Measurements from ENCODE around the gene SYNPO2. TPM values are rescaled to one million over a fixed set of nuclear protein-coding genes. Genes with fewer than 3 reads are reported as not detected.
"Not testable (repeated sequence)": the region's sequence is repeated elsewhere in the genome, so short reads cannot be mapped to it uniquely, and the experiment has no call there.

The SYNPO2 gene
- total RNA-seq, 2 experiments from 2014 or later: 0.13 to 0.18 TPM

- ATAC-seq (no peak), DNase-seq (no peak)
- no peak overlapping the region for H3K27ac Mint-ChIP-seq
- ChIA-PET CTCF (interaction anchor here (1.2 kb wide), 1 partner anchor 68 kb away, joined by 3 read pairs; no protein-coding TSS in a partner anchor), POLR2A (no interaction called here)
- intact Hi-C loops (cut with micrococcal nuclease): no loop called here
- H3K9me3 Mint-ChIP-seq: no peaks in the 10 kb centered on the region
- peaks cover under 1% of the 10 kb centered on the region for H3K4me1 Mint-ChIP-seq (ENCODE audit: low read depth)
- no peaks in the 10 kb centered on the region for H3K36me3 Mint-ChIP-seq (ENCODE audit: low read depth)
- no peak for TF ChIP-seq CTCF (IDR thresholded peaks at IDR 0.05)
- H3K27me3 Mint-ChIP-seq: peaks cover 1% of the 10 kb centered on the region
- H3K4me3 Mint-ChIP-seq: no peak overlapping the region
Observed at GRCh38 chr4:118973295-118973694, 84.6 kb downstream of the SYNPO2 start.

DNA sequence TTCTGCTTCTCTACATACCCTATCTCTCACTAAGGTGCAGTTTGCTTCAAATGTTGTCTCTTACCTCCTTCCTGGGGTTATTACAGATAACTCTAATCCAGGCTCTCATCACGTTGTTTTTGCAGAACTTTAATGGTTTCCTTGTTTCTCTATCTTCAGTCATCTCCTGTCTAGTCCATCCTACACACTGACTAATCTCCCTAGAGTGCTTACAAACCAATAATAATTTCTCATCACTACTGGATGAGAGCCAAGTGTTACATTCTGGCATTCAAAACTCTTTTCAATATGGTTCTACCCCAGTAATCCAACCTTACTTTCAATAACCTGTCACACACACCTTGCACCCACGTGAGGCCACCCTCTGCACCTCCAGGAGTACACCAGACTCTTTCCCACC, 86.1 kb downstream of the SYNPO2 start:
- Mint-ChIP-seq H3K4me3 (no peak overlapping the region), H3K4me1 (ENCODE audit: low read depth) (no peaks in the 10 kb centered on the region), H3K27ac (no peak overlapping the region), H3K27me3 (peaks cover 1% of the 10 kb centered on the region), H3K9me3 (no peaks in the 10 kb centered on the region), H3K36me3 (ENCODE audit: low read depth) (no peaks in the 10 kb centered on the region)
- ATAC-seq (no peak), DNase-seq (no peak)
- CTCF ChIA-PET: interaction anchor here (1.0 kb wide), 1 partner anchor 10 kb away, joined by 3 read pairs; no protein-coding TSS in a partner anchor
- POLR2A ChIA-PET: no interaction called here
- intact Hi-C loops (cut with micrococcal nuclease): no loop called here
- no peak for TF ChIP-seq CTCF (IDR thresholded peaks at IDR 0.05)

DNA sequence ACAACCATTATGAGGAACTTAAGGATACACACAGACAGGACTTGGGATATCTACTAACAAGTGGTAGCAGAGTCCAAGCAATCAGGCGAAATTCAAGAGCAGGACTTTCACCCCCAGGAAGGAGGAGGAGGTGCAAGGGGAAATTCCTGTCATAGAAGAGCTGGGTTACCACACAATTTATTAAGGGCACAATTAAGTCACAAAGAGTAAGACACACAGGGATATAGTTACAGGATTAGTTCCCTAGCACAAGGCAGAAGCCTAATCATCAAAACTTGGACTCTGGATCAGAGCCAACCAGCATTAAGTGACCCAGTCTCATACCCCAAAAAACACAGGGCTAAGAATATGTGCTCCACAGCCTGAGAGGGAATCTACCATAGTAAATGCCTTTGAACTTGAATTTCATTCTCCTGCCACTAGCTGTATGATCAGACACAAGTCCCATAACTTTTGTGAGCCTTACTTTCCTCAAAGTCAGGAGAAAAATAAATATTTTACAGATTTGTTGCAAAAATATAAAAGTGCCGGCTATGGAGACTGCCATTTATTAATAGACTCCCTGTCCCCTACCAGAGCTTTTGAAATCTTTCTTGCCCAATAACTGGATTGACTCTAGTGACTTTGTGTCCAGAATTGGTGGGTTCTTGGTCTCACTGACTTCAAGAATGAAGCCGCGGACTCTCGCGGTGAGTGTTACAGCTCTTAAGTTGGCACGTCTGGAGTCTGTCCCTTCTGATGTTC, 87.0 kb downstream of the SYNPO2 start:
- peaks cover 1% of the 10 kb centered on the region for H3K27me3 Mint-ChIP-seq
- H3K36me3 Mint-ChIP-seq (ENCODE audit: low read depth): no peaks in the 10 kb centered on the region
- ChIA-PET POLR2A (no interaction called here), CTCF (interaction anchor here (1.0 kb wide), 1 partner anchor 9 kb away, joined by 3 read pairs; no protein-coding TSS in a partner anchor)
- H3K4me3 Mint-ChIP-seq: no peak overlapping the region
- intact Hi-C loops (cut with micrococcal nuclease): no loop called here
- DNase-seq (no peak), ATAC-seq (no peak)
- TF ChIP-seq CTCF (IDR thresholded peaks at IDR 0.05): no peak
- H3K4me1 Mint-ChIP-seq (ENCODE audit: low read depth): no peaks in the 10 kb centered on the region
- H3K27ac Mint-ChIP-seq: no peak overlapping the region
- H3K9me3 Mint-ChIP-seq: no peaks in the 10 kb centered on the region

GRCh38 chr4:118976193-118976560, 87.5 kb downstream of the SYNPO2 start:
- DNase-seq; H3K9me3 Mint-ChIP-seq; H3K27ac Mint-ChIP-seq; POLR2A ChIA-PET; intact Hi-C loops (cut with micrococcal nuclease); ATAC-seq; H3K4me3 Mint-ChIP-seq; H3K36me3 Mint-ChIP-seq (ENCODE audit: low read depth); H3K4me1 Mint-ChIP-seq (ENCODE audit: low read depth); H3K27me3 Mint-ChIP-seq: not testable (repeated sequence)
- CTCF ChIA-PET: interaction anchor here (1.0 kb wide), 1 partner anchor 23 kb away, joined by 3 read pairs; no protein-coding TSS in a partner anchor

- H3K27ac Mint-ChIP-seq; H3K27me3 Mint-ChIP-seq; POLR2A ChIA-PET; H3K4me3 Mint-ChIP-seq; ATAC-seq; intact Hi-C loops (cut with micrococcal nuclease); H3K36me3 Mint-ChIP-seq (ENCODE audit: low read depth); DNase-seq; H3K9me3 Mint-ChIP-seq; H3K4me1 Mint-ChIP-seq (ENCODE audit: low read depth): not testable (repeated sequence)
- CTCF ChIA-PET: interaction anchor here (1.0 kb wide), 1 partner anchor 22 kb away, joined by 3 read pairs; no protein-coding TSS in a partner anchor
Observed at GRCh38 chr4:118977100-118977499, 88.4 kb downstream of the SYNPO2 start.

DNA sequence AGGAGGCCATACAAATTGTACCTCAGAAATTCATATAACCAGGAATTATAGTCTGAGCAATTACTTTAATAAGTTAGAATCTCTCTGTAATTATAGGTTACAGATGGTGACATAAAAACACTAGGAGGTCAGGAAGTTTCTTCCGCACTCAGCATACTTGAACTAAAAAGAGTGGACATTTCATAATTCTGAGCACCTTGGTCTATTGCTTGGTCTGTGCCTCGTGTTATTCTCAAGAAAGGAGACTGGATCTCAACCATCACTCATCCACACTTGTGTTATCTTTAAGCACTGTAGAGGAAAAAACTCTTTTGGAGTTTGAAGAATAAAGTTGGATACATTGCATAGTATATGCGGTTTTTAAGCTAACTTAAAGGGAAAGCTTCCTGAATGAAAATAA, 91.1 kb downstream of the SYNPO2 start:
- H3K4me3 Mint-ChIP-seq: no peak overlapping the region
- no peaks in the 10 kb centered on the region for H3K9me3 Mint-ChIP-seq
- CTCF ChIA-PET: interaction anchor here (1.0 to 2.6 kb wide), 3 partner anchors 9 to 61 kb away, joined by 3 to 23 read pairs (median 4); no protein-coding TSS in a partner anchor
- TF ChIP-seq CTCF (IDR thresholded peaks at IDR 0.05): no peak
- no peak for DNase-seq
- no peaks in the 10 kb centered on the region for H3K36me3 Mint-ChIP-seq (ENCODE audit: low read depth)
- intact Hi-C loops (cut with micrococcal nuclease): loop anchor here (5.0 kb wide), 3 partner anchors 63 to 1073 kb away; partner anchors contain the start of gene PDE5A
- POLR2A ChIA-PET: no interaction called here
- H3K27ac Mint-ChIP-seq: no peak overlapping the region
- peaks cover 4% of the 10 kb centered on the region for H3K27me3 Mint-ChIP-seq
- H3K4me1 Mint-ChIP-seq (ENCODE audit: low read depth): no peaks in the 10 kb centered on the region
- no peak for ATAC-seq
